ENCODE data around the gene KCNB1.

KCNB1 gene

GRCh38 chr20:49356676-49357075 lies 125.8 kb downstream of the KCNB1 start:
- no peak for DNase-seq
- no peaks in the 10 kb centered on the region for H3K4me1 Mint-ChIP-seq
- no peaks in the 10 kb centered on the region for H3K9me3 Mint-ChIP-seq
- H3K36me3 Mint-ChIP-seq, result no peaks in the 10 kb centered on the region
- H3K27ac Mint-ChIP-seq, result no peak overlapping the region
- H3K4me3 Mint-ChIP-seq, result no peak overlapping the region
- H3K27me3 Mint-ChIP-seq, result peaks cover 31% of the 10 kb centered on the region
- CTCF ChIA-PET, result interaction anchor here (0.6 to 1.5 kb wide), 2 partner anchors 29 to 113 kb away, joined by 3 to 4 read pairs; no protein-coding TSS in a partner anchor

DNA sequence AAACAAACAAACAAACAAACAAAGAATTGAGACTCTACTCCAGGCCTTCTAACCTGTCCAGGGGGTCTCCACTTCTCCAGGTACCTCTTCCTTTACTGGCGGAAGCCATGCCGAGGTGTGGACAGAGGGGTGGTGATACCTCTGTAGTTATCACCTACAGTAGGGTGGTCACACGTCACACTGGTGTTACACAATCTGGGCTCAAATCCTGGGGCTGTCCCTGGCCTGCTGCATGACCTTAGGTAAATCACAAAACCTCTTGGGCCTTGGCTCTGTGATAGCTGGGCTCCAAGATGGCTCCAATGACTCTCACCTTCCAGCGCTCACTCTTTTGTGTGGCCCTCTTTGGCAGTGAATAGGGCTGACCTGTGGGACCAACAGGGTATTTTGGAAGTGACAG lies 127.8 kb downstream of the KCNB1 start:
- H3K4me3 Mint-ChIP-seq, result no peak overlapping the region
- H3K4me1 Mint-ChIP-seq, result no peaks in the 10 kb centered on the region
- no peak for DNase-seq
- peaks cover 37% of the 10 kb centered on the region for H3K27me3 Mint-ChIP-seq
- H3K27ac Mint-ChIP-seq, result no peak overlapping the region
- H3K36me3 Mint-ChIP-seq, result no peaks in the 10 kb centered on the region
- CTCF ChIA-PET, result no interaction called here
- no peaks in the 10 kb centered on the region for H3K9me3 Mint-ChIP-seq

DNA sequence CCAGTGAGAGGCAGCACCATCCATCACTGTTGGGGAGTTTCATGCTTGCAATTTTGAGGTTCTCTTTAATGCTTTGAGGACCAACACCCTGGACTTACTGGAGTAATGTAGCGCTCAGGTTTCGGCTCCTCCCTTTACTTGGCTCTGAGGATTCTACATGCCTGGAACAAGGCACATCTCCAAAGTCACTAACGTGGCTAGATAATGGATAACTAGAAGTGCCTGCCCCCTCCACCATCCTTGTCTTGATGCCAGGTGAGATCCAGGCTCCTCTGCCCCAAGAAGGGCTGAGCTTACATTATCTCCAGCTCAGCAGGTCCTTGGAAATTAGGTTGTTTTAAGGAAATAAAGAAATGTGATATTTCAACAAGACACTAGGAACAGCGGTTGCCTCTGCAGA lies 129.1 kb downstream of the KCNB1 start:
- no peak for DNase-seq
- no peak overlapping the region for H3K4me3 Mint-ChIP-seq
- CTCF ChIA-PET, result interaction anchor here (0.8 to 1.3 kb wide), 4 partner anchors 17 to 259 kb away, joined by 3 to 5 read pairs (median 4); no protein-coding TSS in a partner anchor
- no peaks in the 10 kb centered on the region for H3K9me3 Mint-ChIP-seq
- no peaks in the 10 kb centered on the region for H3K36me3 Mint-ChIP-seq
- H3K4me1 Mint-ChIP-seq, result no peaks in the 10 kb centered on the region
- H3K27me3 Mint-ChIP-seq, result peaks cover 34% of the 10 kb centered on the region
- no peak overlapping the region for H3K27ac Mint-ChIP-seq

- H3K27ac Mint-ChIP-seq, result no peak overlapping the region
- H3K36me3 Mint-ChIP-seq, result no peaks in the 10 kb centered on the region
- H3K4me3 Mint-ChIP-seq, result no peak overlapping the region
- CTCF ChIA-PET, result interaction anchor here (0.9 kb wide), 2 partner anchors 21 to 259 kb away, joined by 3 read pairs; no protein-coding TSS in a partner anchor
- H3K4me1 Mint-ChIP-seq, result no peaks in the 10 kb centered on the region
- no peak for DNase-seq
- no peaks in the 10 kb centered on the region for H3K9me3 Mint-ChIP-seq
- H3K27me3 Mint-ChIP-seq, result peaks cover 35% of the 10 kb centered on the region
Measured at GRCh38 chr20:49352751-49353150, 129.7 kb downstream of the KCNB1 start.

DNA sequence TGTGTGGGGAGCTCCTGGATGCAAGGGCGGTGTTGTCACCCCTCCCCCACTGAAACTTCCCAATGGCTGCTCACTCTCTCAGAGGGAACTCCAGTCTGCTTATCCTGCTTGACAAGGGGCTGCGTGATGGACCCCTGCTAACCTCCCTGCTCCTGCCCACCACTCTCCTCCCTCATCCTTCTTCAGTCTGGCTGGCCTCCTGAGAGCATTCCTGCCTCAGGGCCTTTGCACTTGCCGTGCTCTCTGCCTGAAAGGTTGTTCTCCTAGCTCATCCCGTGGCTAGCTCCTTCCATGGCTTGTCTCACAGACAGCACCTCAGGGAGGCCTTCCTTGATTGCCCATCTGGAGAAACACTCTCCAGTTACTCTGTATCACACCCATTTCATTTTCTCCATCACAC lies 130.7 kb downstream of the KCNB1 start:
- Mint-ChIP-seq H3K27ac (no peak overlapping the region), H3K4me1 (no peaks in the 10 kb centered on the region), H3K36me3 (no peaks in the 10 kb centered on the region), H3K9me3 (no peaks in the 10 kb centered on the region), H3K27me3 (peaks cover 44% of the 10 kb centered on the region), H3K4me3 (no peak overlapping the region)
- DNase-seq, result no peak
- CTCF ChIA-PET, result interaction anchor here (0.6 to 1.6 kb wide), 2 partner anchors 32 to 183 kb away, joined by 3 read pairs; no protein-coding TSS in a partner anchor

DNA sequence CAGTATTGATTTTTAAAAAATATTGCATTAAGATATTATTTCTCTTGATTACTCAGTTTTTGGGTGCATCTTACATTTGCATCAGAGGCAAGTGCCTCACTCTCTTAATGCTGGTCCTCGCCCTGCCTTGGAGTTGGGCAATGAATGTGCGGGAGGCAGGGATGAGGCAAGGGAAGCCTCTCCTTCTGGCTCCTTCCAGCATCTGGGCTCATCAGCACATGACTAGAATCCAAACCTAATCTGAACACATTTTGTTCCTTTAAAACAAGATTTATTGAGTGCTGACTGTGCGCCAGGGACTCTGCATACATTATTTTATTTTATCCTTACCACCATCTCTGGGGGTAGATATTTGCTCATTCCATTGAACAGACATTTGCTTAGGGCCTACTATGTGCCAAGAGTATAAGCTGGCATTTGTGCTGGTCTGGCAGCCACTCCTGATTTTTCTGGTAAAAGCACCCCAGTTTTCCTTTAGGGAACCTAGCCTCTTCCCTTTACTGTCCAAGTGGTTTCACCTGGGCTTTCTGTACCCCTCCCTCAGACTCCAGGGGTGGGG lies 132.7 kb downstream of the KCNB1 start:
- no peak for DNase-seq
- Mint-ChIP-seq H3K27ac (no peak overlapping the region), H3K36me3 (no peaks in the 10 kb centered on the region), H3K27me3 (peaks cover 50% of the 10 kb centered on the region), H3K4me3 (no peak overlapping the region), H3K4me1 (no peaks in the 10 kb centered on the region), H3K9me3 (no peaks in the 10 kb centered on the region)
- CTCF ChIA-PET, result interaction anchor here (0.9 kb wide), 1 partner anchor 26 kb away, joined by 3 read pairs; no protein-coding TSS in a partner anchor

- no peak overlapping the region for H3K4me3 Mint-ChIP-seq
- H3K36me3 Mint-ChIP-seq, result no peaks in the 10 kb centered on the region
- no peaks in the 10 kb centered on the region for H3K4me1 Mint-ChIP-seq
- no peak for DNase-seq
- H3K27me3 Mint-ChIP-seq, result peaks cover 50% of the 10 kb centered on the region
- CTCF ChIA-PET, result no interaction called here
- H3K9me3 Mint-ChIP-seq, result no peaks in the 10 kb centered on the region
- H3K27ac Mint-ChIP-seq, result no peak overlapping the region
Measured at GRCh38 chr20:49349078-49349477, 133.4 kb downstream of the KCNB1 start.

DNA sequence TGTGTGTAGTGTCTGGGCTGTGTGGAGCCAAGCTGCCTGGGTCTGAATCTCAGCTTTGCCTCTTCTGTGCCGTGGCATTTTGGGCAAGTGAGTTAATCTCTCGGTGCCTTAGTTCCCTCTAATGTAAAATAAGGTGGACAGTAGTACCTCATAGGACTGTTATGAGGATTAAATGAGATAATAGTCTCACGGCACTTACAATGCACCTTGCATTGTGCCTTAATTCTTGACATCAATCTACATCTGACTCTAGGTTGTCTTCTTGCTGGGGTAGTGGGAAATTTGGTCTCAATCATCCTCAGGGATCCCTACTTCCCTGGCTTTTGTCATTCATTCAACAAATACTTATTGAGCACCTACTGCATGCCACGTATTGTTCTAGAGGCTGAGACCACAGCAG lies 133.9 kb downstream of the KCNB1 start:
- H3K4me1 Mint-ChIP-seq, result no peaks in the 10 kb centered on the region
- no peaks in the 10 kb centered on the region for H3K9me3 Mint-ChIP-seq
- H3K27me3 Mint-ChIP-seq, result peaks cover 55% of the 10 kb centered on the region
- H3K4me3 Mint-ChIP-seq, result no peak overlapping the region
- DNase-seq, result no peak
- H3K36me3 Mint-ChIP-seq, result no peaks in the 10 kb centered on the region
- H3K27ac Mint-ChIP-seq, result no peak overlapping the region
- CTCF ChIA-PET, result no interaction called here

- H3K4me3 Mint-ChIP-seq, result no peak overlapping the region
- peaks cover 60% of the 10 kb centered on the region for H3K27me3 Mint-ChIP-seq
- DNase-seq, result no peak
- no peaks in the 10 kb centered on the region for H3K9me3 Mint-ChIP-seq
- H3K27ac Mint-ChIP-seq, result no peak overlapping the region
- CTCF ChIA-PET, result interaction anchor here (1.3 to 2.3 kb wide), 3 partner anchors 13 to 542 kb away, joined by 4 to 6 read pairs (median 4); no protein-coding TSS in a partner anchor
- H3K36me3 Mint-ChIP-seq, result no peaks in the 10 kb centered on the region
- no peaks in the 10 kb centered on the region for H3K4me1 Mint-ChIP-seq
Measured at GRCh38 chr20:49347156-49347555, 135.3 kb downstream of the KCNB1 start.

- Mint-ChIP-seq H3K27ac (no peak overlapping the region), H3K4me3 (no peak overlapping the region), H3K4me1 (no peaks in the 10 kb centered on the region), H3K27me3 (peaks cover 55% of the 10 kb centered on the region), H3K36me3 (no peaks in the 10 kb centered on the region), H3K9me3 (no peaks in the 10 kb centered on the region)
- DNase-seq, result no peak
- CTCF ChIA-PET, result interaction anchor here (1.3 to 2.3 kb wide), 3 partner anchors 13 to 542 kb away, joined by 4 to 6 read pairs (median 4); no protein-coding TSS in a partner anchor
Measured at GRCh38 chr20:49346682-49347081, 135.8 kb downstream of the KCNB1 start.

DNA sequence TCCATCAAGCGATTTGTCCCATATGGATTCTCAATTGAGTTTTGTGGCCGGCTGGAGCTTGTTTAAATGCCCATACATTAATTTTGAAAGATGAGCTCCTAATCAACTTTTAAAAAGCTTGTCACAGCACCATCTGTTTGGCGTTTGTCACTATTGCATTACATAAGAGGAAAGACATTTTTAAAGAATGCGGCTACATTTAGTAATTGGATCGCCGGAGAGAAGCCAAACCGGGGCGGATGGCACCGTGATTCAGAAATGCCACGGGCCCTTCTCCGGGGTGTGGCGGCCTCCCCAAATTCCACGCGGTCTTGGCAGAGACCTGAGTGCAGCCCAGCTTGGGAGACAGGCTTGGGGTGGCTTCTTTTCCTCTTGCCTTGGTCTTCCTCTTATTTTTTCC lies 136.9 kb downstream of the KCNB1 start:
- Mint-ChIP-seq H3K4me1 (no peaks in the 10 kb centered on the region), H3K27me3 (peaks cover 50% of the 10 kb centered on the region), H3K4me3 (no peak overlapping the region), H3K27ac (no peak overlapping the region), H3K36me3 (no peaks in the 10 kb centered on the region), H3K9me3 (no peaks in the 10 kb centered on the region)
- CTCF ChIA-PET, result interaction anchor here (2.3 kb wide), 1 partner anchor 39 kb away, joined by 6 read pairs; no protein-coding TSS in a partner anchor
- DNase-seq, result no peak

DNA sequence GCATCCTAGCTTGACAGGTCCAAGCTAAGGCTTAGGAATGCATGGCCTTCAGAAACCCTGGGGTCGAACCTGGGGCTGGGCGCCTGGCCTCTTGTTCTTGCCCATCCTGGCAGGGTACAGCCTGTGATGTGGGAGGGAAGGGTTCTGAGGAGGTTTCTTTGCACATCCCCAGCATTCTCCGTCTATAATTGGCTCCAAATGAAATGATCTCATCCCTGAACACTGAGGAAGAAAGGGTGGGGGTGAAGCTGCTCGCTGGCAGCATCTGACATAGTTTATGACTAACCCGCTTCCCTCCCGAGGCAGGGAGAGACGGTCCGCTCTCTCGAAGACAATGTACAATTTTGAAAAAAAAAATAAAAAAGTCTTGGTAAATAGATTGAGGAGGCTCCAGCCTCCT lies 137.5 kb downstream of the KCNB1 start:
- DNase-seq, result no peak
- H3K27ac Mint-ChIP-seq, result no peak overlapping the region
- CTCF ChIA-PET, result no interaction called here

GRCh38 chr20:49344140-49344539 lies 138.3 kb downstream of the KCNB1 start:
- H3K9me3 Mint-ChIP-seq, result no peaks in the 10 kb centered on the region
- H3K27ac Mint-ChIP-seq, result no peak overlapping the region
- H3K27me3 Mint-ChIP-seq, result peaks cover 46% of the 10 kb centered on the region
- no peaks in the 10 kb centered on the region for H3K4me1 Mint-ChIP-seq
- no peak for DNase-seq
- CTCF ChIA-PET, result interaction anchor here (1.1 to 1.5 kb wide), 3 partner anchors 10 to 165 kb away, joined by 3 read pairs; no protein-coding TSS in a partner anchor
- no peaks in the 10 kb centered on the region for H3K36me3 Mint-ChIP-seq
- no peak overlapping the region for H3K4me3 Mint-ChIP-seq

More for the DNA sequence above, 137.5 kb downstream of the KCNB1 start:
- Mint-ChIP-seq H3K36me3 (no peaks in the 10 kb centered on the region), H3K4me3 (no peak overlapping the region), H3K9me3 (no peaks in the 10 kb centered on the region), H3K27me3 (peaks cover 47% of the 10 kb centered on the region), H3K4me1 (no peaks in the 10 kb centered on the region)

DNA sequence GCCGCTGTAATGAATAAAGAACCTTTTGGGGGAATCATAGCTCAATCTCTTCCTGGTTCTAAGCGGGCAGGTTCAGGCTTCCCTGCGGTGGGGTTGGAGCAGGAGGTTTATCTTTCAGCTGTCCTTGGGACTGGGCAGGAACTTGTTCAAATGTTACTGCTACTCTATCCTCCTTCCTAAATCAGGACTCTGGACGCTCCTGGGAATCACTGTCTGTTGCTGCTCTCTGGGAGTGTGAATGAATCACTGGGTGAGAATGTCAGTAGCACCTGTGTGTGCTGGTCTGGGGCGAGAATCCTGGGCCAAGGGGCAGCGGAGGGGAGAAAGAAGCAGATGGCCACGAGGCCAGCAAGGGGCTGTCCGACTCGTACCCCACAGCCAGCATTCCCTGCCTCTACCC lies 139.2 kb downstream of the KCNB1 start:
- H3K4me3 Mint-ChIP-seq, result no peak overlapping the region
- no peak overlapping the region for H3K27ac Mint-ChIP-seq
- H3K9me3 Mint-ChIP-seq, result no peaks in the 10 kb centered on the region
- H3K27me3 Mint-ChIP-seq, result peaks cover 42% of the 10 kb centered on the region
- DNase-seq, result no peak
- CTCF ChIA-PET, result interaction anchor here (1.1 to 1.5 kb wide), 3 partner anchors 9 to 166 kb away, joined by 3 read pairs; no protein-coding TSS in a partner anchor
- H3K36me3 Mint-ChIP-seq, result no peaks in the 10 kb centered on the region
- H3K4me1 Mint-ChIP-seq, result no peaks in the 10 kb centered on the region

Data from activated naive CD4-positive, alpha-beta T cell treated with anti-CD3 and anti-CD28 coated beads, Interleukin-2, amount 10 ng/mL, durations not matched to agents 7 days and 5 days (primary cell).